Raji (cell line): ENCODE data around the gene PCNX1.

Experiments used
- POLR2A ChIP-seq: IDR thresholded peaks from 2 replicates; pipeline ENCODE4 v1.6.1; 2011; ENCODE audit warnings: low read depth, low read length, control low read depth; ENCODE audit not compliant: insufficient read depth

The PCNX1 gene

GRCh38 chr14:70931008-70931407, 23.7 kb downstream of the PCNX1 start:
- TF ChIP-seq POLR2A, result no peak

- TF ChIP-seq POLR2A, result no peak
Measured at GRCh38 chr14:70934084-70934483, 26.8 kb downstream of the PCNX1 start.

- no peak for TF ChIP-seq POLR2A
Measured at GRCh38 chr14:70934502-70935134, 27.4 kb downstream of the PCNX1 start.

- no peak for TF ChIP-seq POLR2A
Measured at GRCh38 chr14:70935135-70935534, 27.9 kb downstream of the PCNX1 start.

- TF ChIP-seq POLR2A, result no peak
Measured at GRCh38 chr14:70942342-70942706, 35.1 kb downstream of the PCNX1 start.

GRCh38 chr14:70943838-70944237, 36.6 kb downstream of the PCNX1 start:
- no peak for TF ChIP-seq POLR2A

- no peak for TF ChIP-seq POLR2A
Measured at GRCh38 chr14:70947739-70948138, 40.5 kb downstream of the PCNX1 start.

DNA sequence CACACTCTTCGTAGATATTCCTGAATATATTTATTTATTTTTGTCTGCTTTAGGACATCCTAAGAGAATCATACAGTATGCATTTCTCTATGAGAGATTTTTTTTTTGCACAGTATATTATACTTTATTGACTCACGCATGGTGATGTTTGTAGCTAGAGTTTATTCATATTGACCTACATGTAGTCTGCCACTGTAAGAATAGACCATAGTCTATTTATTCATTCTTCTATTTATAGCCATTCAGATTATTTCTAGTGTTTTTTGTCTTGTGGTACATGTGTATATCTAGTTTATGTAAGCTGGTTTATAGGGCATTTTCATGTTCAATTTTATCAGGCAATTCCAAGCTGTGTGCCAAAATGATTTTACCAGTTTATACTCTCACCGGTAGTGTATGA, 45.2 kb downstream of the PCNX1 start:
- TF ChIP-seq POLR2A, result no peak

DNA sequence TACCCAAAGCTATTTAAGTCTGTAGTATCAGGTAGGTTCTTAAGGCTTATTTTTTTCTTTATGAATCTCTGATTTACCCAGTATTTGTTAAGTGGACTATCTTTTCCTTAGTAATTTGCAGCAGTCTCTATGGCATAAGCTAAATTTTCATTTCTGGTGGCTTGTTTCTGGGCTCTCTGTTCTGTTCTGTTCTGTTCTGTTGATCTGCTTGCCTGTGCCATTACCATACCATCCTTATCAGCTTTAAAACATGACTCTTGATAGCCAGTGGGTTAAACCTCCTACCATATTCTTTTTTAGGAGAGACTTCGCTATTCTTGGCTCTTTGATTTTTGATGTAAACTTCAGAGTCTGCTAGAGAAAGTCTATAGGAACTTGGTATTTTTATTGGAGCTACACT, 46.8 kb downstream of the PCNX1 start:
- no peak for TF ChIP-seq POLR2A

DNA sequence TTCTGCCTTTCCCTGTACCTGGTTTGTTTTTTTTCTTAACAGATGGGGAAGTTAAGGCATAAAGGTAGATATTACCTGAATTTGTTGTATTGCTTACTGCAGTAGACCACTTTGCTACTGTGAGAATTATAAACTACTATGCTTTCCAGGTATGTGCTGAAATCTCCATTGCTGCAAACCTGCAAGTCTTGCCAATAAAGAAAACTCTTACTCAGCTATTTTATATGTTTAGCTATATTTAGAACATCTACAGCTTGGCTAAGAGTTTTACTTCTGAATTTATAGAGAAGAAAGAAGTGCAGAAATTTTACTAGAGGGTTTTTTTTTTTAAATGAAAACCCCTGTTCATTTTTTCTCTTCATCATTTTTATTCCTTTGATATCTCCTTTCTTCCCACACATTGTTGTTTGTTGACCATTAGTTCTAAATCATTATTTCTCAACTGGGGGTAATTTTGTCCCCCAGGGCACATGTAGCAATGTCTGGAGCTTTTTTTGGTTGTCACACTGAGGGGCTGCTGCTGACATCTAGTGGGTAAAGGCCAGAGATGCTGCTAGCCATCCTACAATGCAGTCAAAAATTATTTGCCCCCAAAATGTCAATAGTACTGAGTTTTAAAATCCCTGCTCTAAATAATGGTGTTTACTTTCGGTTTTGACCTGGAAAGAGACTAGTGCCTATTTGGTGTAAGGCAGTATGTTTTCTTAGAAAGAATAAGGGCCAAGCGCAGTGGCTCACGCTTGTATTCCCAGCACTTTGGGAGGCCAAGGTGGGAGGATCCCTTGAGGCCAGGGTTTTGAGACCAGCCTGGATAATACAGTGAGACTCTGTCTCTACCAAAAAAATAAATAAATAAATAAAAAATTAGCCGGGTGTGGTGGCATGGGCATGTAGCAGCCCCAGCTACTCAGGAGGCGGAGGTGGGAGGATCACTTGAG, 48.6 kb downstream of the PCNX1 start:
- TF ChIP-seq POLR2A, result no peak

DNA sequence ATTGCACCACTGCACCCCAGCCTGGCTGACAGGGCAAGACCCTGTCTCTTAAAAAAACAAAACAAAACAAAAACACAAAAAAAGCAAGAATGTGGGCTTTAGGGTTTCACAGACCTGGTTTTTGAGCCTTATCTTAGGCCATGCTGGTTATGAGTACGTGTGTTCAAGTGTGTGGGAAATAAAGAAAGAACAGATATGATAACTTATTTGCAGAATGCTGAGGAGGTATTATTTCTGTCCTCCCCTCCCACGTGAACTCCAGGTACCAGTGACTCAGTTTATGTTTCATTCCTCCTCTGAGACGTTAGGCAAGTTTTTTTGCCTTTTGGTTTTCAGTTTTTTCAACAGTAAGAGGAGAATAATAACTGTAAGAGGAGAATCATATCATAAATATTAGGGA, 49.3 kb downstream of the PCNX1 start:
- no peak for TF ChIP-seq POLR2A

DNA sequence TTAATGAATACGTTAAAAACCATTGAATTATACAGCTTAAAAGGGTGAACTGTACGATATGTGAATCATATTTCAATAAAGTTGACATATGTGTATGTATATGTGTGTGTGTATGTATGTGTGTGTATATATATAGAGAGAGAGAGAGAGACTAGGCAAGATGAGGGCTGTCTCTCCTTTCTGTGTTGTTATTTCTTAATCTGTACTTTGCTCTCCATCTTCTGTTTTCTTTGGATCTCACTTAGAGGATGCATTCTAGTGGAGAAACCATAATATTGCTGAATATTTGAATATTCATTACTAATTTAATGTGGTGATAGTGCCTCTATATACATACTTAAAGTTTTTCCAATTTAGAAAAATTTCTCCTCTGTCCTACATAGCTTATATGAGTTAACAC, 50.5 kb downstream of the PCNX1 start:
- no peak for TF ChIP-seq POLR2A

GRCh38 chr14:70962935-70963334, 55.7 kb downstream of the PCNX1 start:
- no peak for TF ChIP-seq POLR2A

DNA sequence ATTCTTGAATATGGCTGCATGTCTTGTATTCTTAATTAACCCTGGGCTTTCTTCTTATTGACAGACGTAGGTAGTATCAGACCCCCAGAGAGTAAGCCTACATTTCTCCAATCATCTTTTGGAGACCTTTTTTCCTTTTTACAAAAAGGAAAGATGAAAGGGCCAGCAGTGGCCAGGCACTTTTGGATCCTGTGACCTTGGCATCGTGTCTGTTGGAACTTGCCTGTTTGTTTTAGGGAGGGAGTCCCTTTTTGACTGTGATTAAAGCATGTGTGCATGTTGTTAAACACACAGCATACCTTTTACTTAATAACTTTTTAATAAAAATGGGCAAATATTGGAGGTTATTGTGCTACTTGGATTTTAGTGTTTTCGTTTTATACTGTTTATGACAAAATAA, 57.2 kb downstream of the PCNX1 start:
- TF ChIP-seq POLR2A, result no peak

- TF ChIP-seq POLR2A, result no peak
Measured at GRCh38 chr14:70971560-70971959, 64.3 kb downstream of the PCNX1 start.
